Spleen (tissue), 7 donors: ENCODE data around the gene B2M.

Source experiments
- POLR2A ChIP-seq, 3 donors: fragments of 450-650 bp; IDR thresholded peaks; one replicate each; pipeline ENCODE4 v1.5.1; 2017; ENCODE audit warnings: antibody characterized with exemption in 3 of 3, mild to moderate bottlenecking in 1 of 3
- POLR2AphosphoS5 ChIP-seq, 3 donors: sonication (generic); formaldehyde crosslinking; IDR thresholded peaks; one replicate each; pipeline ENCODE4 v1.5.1; 2017; ENCODE audit warnings: antibody characterized with exemption in 3 of 3
- TF ChIP-seq, protein P1 (sequence below), 11 experiments: fragments of 200-600 bp in 7 of 11; fragments of 450-650 bp in 4 of 11; sonication (generic) in 4 of 11; IDR thresholded peaks in 8 of 11; conservative IDR thresholded peaks in 3 of 11; 1 replicate in 7 of 11; 2 replicates in 4 of 11; pipeline versions ENCODE4 v1.4.0 to v1.8.0; 2016 to 2021; ENCODE audit warnings: antibody characterized with exemption in 11 of 11, inconsistent platforms in 4 of 11, mild to moderate bottlenecking in 1 of 11
- donor health status: DM: no; HTN: no; CAD: no; lungs with moderate emphysema.
- donor health status: DM: no; HTN: no; CAD: no.
- donor health status: DM: no; HTN: no; CAD: no.

DNA sequence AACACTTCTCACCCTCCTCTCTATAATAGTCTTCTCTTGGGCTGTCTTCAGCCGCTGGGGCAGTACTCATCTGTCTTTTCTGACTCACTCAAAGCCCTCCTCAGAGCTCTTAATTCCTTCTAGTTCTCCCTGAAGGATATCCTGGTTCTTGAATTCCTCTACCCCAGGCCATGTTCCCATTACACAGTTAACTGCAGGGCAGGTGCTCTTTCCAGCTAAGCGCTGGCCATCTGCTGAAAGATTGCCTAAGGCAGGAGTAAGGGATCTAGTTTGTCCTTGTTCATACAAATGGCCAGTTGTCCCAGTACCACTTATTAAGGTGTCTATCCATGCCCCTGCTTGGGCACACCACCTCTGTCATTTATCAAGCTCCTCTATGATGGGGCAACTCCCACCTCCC, 37.7 kb upstream of the B2M start:
- TF ChIP-seq, protein P1, sequence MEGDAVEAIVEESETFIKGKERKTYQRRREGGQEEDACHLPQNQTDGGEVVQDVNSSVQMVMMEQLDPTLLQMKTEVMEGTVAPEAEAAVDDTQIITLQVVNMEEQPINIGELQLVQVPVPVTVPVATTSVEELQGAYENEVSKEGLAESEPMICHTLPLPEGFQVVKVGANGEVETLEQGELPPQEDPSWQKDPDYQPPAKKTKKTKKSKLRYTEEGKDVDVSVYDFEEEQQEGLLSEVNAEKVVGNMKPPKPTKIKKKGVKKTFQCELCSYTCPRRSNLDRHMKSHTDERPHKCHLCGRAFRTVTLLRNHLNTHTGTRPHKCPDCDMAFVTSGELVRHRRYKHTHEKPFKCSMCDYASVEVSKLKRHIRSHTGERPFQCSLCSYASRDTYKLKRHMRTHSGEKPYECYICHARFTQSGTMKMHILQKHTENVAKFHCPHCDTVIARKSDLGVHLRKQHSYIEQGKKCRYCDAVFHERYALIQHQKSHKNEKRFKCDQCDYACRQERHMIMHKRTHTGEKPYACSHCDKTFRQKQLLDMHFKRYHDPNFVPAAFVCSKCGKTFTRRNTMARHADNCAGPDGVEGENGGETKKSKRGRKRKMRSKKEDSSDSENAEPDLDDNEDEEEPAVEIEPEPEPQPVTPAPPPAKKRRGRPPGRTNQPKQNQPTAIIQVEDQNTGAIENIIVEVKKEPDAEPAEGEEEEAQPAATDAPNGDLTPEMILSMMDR (IDR thresholded peaks at IDR 0.05 in 8 of 11, conservative IDR thresholded peaks at IDR 0.05 in 3 of 11) = no peak
- TF ChIP-seq POLR2AphosphoS5 (IDR thresholded peaks at IDR 0.05) (no peak), POLR2A (IDR thresholded peaks at IDR 0.05) (no peak)
